ENCODE measurements around the gene INCA1.

Gene INCA1

GRCh38 chr17:4945944-4946280, 51.4 kb downstream of the INCA1 start:
- Histone ChIP-seq H3K9ac (ENCODE audit: low read depth, low read length) (peak overlapping the region; percentile 97), H3K27me3 (ENCODE audit: control insufficient read depth, insufficient read depth, low read length) (no peaks in the 10 kb centered on the region), H3K4me1 (ENCODE audit: control insufficient read depth, insufficient read depth, low read length) (peaks cover 43% of the 10 kb centered on the region), H3K36me3 (ENCODE audit: insufficient read depth, low read length) (peaks cover 52% of the 10 kb centered on the region), H3K4me3 (ENCODE audit: low read length) (peak overlapping the region; percentile 99), H3K4me2 (ENCODE audit: low read length) (peak overlapping the region; percentile 92), H3K9me3 (replicated peaks; ENCODE audit: low read length) (no peaks in the 10 kb centered on the region)

GRCh38 chr17:4945176-4945943, 52.0 kb downstream of the INCA1 start:
- Histone ChIP-seq H3K4me1 (ENCODE audit: control insufficient read depth, insufficient read depth, low read length) (peaks cover 38% of the 10 kb centered on the region), H3K9ac (ENCODE audit: low read depth, low read length) (peak overlapping the region; percentile 97), H3K36me3 (ENCODE audit: insufficient read depth, low read length) (peaks cover 52% of the 10 kb centered on the region), H3K9me3 (replicated peaks; ENCODE audit: low read length) (no peaks in the 10 kb centered on the region), H3K4me2 (ENCODE audit: low read length) (peak overlapping the region; percentile 92), H3K4me3 (ENCODE audit: low read length) (peak overlapping the region; percentile 99), H3K27me3 (ENCODE audit: control insufficient read depth, insufficient read depth, low read length) (no peaks in the 10 kb centered on the region)

GRCh38 chr17:4944554-4945175, 52.7 kb downstream of the INCA1 start:
- no peaks in the 10 kb centered on the region for H3K27me3 ChIP-seq (ENCODE audit: control insufficient read depth, insufficient read depth, low read length)
- peak overlapping the region; percentile 92 for H3K4me2 ChIP-seq (ENCODE audit: low read length)
- H3K4me3 ChIP-seq (ENCODE audit: low read length) = peak overlapping the region; percentile 55
- H3K9ac ChIP-seq (ENCODE audit: low read depth, low read length) = peak overlapping the region; percentile 97
- peaks cover 52% of the 10 kb centered on the region for H3K36me3 ChIP-seq (ENCODE audit: insufficient read depth, low read length)
- H3K9me3 ChIP-seq (replicated peaks; ENCODE audit: low read length) = no peaks in the 10 kb centered on the region
- peaks cover 34% of the 10 kb centered on the region for H3K4me1 ChIP-seq (ENCODE audit: control insufficient read depth, insufficient read depth, low read length)

GRCh38 chr17:4944163-4944553, 53.2 kb downstream of the INCA1 start:
- Histone ChIP-seq H3K9me3 (replicated peaks; ENCODE audit: low read length) (no peaks in the 10 kb centered on the region), H3K4me2 (ENCODE audit: low read length) (peak overlapping the region; percentile 92), H3K4me1 (ENCODE audit: control insufficient read depth, insufficient read depth, low read length) (peaks cover 35% of the 10 kb centered on the region), H3K36me3 (ENCODE audit: insufficient read depth, low read length) (peaks cover 52% of the 10 kb centered on the region), H3K9ac (ENCODE audit: low read depth, low read length) (peak overlapping the region; percentile 97), H3K27me3 (ENCODE audit: control insufficient read depth, insufficient read depth, low read length) (no peaks in the 10 kb centered on the region), H3K4me3 (ENCODE audit: low read length) (no peak overlapping the region)

GRCh38 chr17:4942760-4943508, 54.4 kb downstream of the INCA1 start:
- H3K4me1 ChIP-seq (ENCODE audit: control insufficient read depth, insufficient read depth, low read length) = peaks cover 46% of the 10 kb centered on the region
- H3K36me3 ChIP-seq (ENCODE audit: insufficient read depth, low read length) = peaks cover 55% of the 10 kb centered on the region
- H3K9me3 ChIP-seq (replicated peaks; ENCODE audit: low read length) = no peaks in the 10 kb centered on the region
- no peak overlapping the region for H3K4me3 ChIP-seq (ENCODE audit: low read length)
- peak overlapping the region; percentile 13 for H3K9ac ChIP-seq (ENCODE audit: low read depth, low read length)
- H3K27me3 ChIP-seq (ENCODE audit: control insufficient read depth, insufficient read depth, low read length) = no peaks in the 10 kb centered on the region
- no peak overlapping the region for H3K4me2 ChIP-seq (ENCODE audit: low read length)

- no peaks in the 10 kb centered on the region for H3K9me3 ChIP-seq (replicated peaks; ENCODE audit: low read length)
- peaks cover 52% of the 10 kb centered on the region for H3K36me3 ChIP-seq (ENCODE audit: insufficient read depth, low read length)
- peak overlapping the region; percentile 90 for H3K4me3 ChIP-seq (ENCODE audit: low read length)
- peak overlapping the region; percentile 99 for H3K4me2 ChIP-seq (ENCODE audit: low read length)
- no peaks in the 10 kb centered on the region for H3K27me3 ChIP-seq (ENCODE audit: control insufficient read depth, insufficient read depth, low read length)
- peak overlapping the region; percentile 94 for H3K9ac ChIP-seq (ENCODE audit: low read depth, low read length)
- H3K4me1 ChIP-seq (ENCODE audit: control insufficient read depth, insufficient read depth, low read length) = peaks cover 46% of the 10 kb centered on the region
Observed at GRCh38 chr17:4941319-4941610, 56.1 kb downstream of the INCA1 start.

- Histone ChIP-seq H3K9me3 (replicated peaks; ENCODE audit: low read length) (no peaks in the 10 kb centered on the region), H3K4me2 (ENCODE audit: low read length) (peak overlapping the region; percentile 99), H3K4me3 (ENCODE audit: low read length) (peak overlapping the region; percentile 90), H3K27me3 (ENCODE audit: control insufficient read depth, insufficient read depth, low read length) (no peaks in the 10 kb centered on the region), H3K36me3 (ENCODE audit: insufficient read depth, low read length) (peaks cover 52% of the 10 kb centered on the region), H3K4me1 (ENCODE audit: control insufficient read depth, insufficient read depth, low read length) (peaks cover 45% of the 10 kb centered on the region), H3K9ac (ENCODE audit: low read depth, low read length) (peak overlapping the region; percentile 94)
Observed at GRCh38 chr17:4940555-4941318, 56.6 kb downstream of the INCA1 start.

- Histone ChIP-seq H3K36me3 (ENCODE audit: insufficient read depth, low read length) (peaks cover 46% of the 10 kb centered on the region), H3K4me1 (ENCODE audit: control insufficient read depth, insufficient read depth, low read length) (peaks cover 38% of the 10 kb centered on the region), H3K27me3 (ENCODE audit: control insufficient read depth, insufficient read depth, low read length) (no peaks in the 10 kb centered on the region), H3K4me2 (ENCODE audit: low read length) (peak within 1 kb of the TSS; percentile 99), H3K9me3 (replicated peaks; ENCODE audit: low read length) (no peaks in the 10 kb centered on the region), H3K9ac (ENCODE audit: low read depth, low read length) (peak within 1 kb of the TSS; percentile 94), H3K4me3 (ENCODE audit: low read length) (peak within 1 kb of the TSS; percentile 90)
Observed at GRCh38 chr17:4939796-4940554, 57.3 kb downstream of the INCA1 start, which contains the start of the genes RNF167 and SLC25A11. Gene RNF167 (plus strand): TSS chr17:4940268. CDS start chr17:4940910, 642 bp downstream. Gene SLC25A11 (minus strand): TSS chr17:4940046. CDS start chr17:4939910, 136 bp downstream.

GRCh38 chr17:4939546-4939795, 57.9 kb downstream of the INCA1 start:
- peaks cover 35% of the 10 kb centered on the region for H3K4me1 ChIP-seq (ENCODE audit: control insufficient read depth, insufficient read depth, low read length)
- H3K36me3 ChIP-seq (ENCODE audit: insufficient read depth, low read length) = peaks cover 41% of the 10 kb centered on the region
- no peaks in the 10 kb centered on the region for H3K27me3 ChIP-seq (ENCODE audit: control insufficient read depth, insufficient read depth, low read length)
- peak overlapping the region; percentile 94 for H3K9ac ChIP-seq (ENCODE audit: low read depth, low read length)
- H3K4me2 ChIP-seq (ENCODE audit: low read length) = peak overlapping the region; percentile 99
- H3K4me3 ChIP-seq (ENCODE audit: low read length) = peak overlapping the region; percentile 90
- H3K9me3 ChIP-seq (replicated peaks; ENCODE audit: low read length) = no peaks in the 10 kb centered on the region

- H3K4me2 ChIP-seq (ENCODE audit: low read length) = peak overlapping the region; percentile 99
- no peaks in the 10 kb centered on the region for H3K9me3 ChIP-seq (replicated peaks; ENCODE audit: low read length)
- peaks cover 36% of the 10 kb centered on the region for H3K4me1 ChIP-seq (ENCODE audit: control insufficient read depth, insufficient read depth, low read length)
- peaks cover 35% of the 10 kb centered on the region for H3K36me3 ChIP-seq (ENCODE audit: insufficient read depth, low read length)
- no peaks in the 10 kb centered on the region for H3K27me3 ChIP-seq (ENCODE audit: control insufficient read depth, insufficient read depth, low read length)
- peak overlapping the region; percentile 90 for H3K4me3 ChIP-seq (ENCODE audit: low read length)
- H3K9ac ChIP-seq (ENCODE audit: low read depth, low read length) = peak overlapping the region; percentile 94
Observed at GRCh38 chr17:4938688-4939545, 58.4 kb downstream of the INCA1 start.
